ENCODE data around the gene CHST14.
"Not testable (repeated sequence)": the region's sequence is repeated elsewhere in the genome, so short reads cannot be mapped to it uniquely, and the experiment has no call there.

The CHST14 gene

GRCh38 chr15:40441565-40442531 is 28.9 kb upstream of the CHST14 start:
- no peak for DNase-seq

- DNase-seq, result no peak
Observed at GRCh38 chr15:40443255-40443654, 27.5 kb upstream of the CHST14 start.

GRCh38 chr15:40443846-40444245 is 26.9 kb upstream of the CHST14 start:
- DNase-seq, result no peak

DNA sequence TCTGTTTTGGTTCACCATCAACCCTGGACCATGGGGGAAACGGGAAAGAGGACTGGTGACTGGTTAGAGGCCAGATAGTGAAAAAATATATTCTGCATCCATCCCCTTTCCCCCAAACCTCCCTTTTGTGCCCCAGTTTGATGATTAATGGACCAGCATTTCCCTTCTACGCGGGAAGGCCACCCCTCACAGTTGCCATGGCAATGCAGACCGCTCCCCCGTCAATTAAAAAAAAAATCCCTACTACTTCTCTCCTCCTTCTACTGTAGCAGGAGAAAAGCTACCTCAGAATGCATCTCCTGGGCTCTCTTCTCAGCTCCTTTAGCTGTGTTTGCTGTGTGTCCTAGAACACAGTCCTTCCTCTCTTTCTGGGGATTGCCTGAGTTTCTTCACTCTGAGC is 26.0 kb upstream of the CHST14 start:
- DNase-seq, result no peak

DNA sequence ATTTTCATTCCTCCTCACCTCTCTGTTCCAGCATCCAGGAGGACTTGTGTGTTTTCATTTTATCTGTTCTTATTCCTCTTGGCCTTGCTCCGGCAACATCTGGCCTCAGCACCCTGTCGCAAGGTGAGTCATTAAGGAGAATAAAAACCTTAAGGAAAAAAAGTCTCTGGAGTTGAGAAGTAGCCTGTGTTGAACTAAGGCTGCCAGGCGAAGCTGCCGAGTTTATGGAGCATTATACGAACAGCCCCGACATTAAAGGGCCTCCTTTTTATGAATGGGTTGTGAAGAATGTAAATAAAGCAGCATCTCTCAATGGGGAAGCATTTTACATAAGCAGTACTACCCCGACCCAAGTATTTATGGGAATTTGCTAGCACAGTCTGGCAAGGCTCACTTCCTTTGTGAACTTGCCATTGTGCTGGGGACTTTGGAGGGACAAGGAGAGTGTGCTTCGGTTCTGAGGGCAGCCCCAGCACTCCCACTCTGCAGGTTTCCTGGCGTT is 25.3 kb upstream of the CHST14 start:
- no peak for DNase-seq

DNA sequence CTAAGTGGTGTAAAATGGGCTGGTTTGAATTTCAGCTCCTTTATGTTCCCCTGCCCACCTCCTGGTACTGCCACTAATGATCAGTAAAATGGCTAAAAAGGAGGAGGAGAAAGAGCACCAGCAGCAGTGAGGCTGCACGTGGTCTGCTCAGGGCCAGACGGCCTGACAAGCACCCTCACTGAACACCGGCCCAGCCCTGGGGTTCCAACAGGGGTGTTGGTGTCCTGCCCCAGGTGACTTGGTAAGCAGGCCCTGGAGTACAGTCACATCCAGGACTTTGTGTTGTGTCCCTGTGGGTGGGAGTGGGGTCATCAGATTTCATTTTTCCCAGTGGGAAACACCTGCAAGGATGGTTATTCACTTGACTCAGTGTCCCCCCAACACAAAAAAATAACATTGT is 24.6 kb upstream of the CHST14 start:
- no peak for DNase-seq

DNA sequence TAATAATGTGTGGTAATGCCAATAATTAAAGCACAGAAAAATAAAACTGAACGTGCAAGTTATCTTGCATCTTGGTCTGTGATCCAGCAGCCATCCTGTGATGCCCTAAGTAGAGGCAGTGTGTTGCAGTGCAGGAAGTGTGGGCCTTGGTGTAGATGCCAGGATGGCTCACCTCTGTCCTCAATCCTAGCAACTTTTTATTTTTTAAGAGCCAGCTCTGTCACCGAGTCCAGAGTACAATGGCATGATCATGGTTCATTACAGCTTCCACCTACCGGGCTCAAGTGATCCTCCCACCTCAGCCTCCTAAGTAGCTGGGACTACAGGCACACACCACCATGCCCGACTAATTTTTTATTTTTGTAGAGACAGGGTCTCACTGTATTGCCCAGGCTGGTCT is 22.4 kb upstream of the CHST14 start:
- DNase-seq, result no peak

DNA sequence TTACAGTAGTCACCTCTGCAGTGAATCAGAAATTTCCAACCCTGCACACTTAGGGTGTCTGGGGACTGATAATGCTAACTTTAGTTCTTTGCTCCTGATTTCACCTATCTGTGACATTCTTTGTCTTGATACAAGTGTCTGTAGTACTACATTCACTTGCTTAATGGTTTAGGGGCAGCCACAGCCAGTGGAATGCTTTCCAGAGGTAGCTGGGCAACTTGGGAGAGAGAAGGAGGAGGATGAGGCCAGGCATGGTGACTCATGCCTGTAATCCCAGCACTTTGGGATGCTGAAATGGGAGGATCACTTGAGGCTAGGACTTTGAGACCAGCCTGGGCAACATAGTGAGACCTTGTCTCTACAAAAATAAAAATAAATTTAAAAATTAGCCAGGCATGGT is 21.5 kb upstream of the CHST14 start:
- DNase-seq, result no peak

- no peak for DNase-seq
Observed at GRCh38 chr15:40450047-40450446, 20.7 kb upstream of the CHST14 start.

GRCh38 chr15:40451527-40452158 is 19.1 kb upstream of the CHST14 start:
- DNase-seq, result no peak

GRCh38 chr15:40452296-40453090 is 18.3 kb upstream of the CHST14 start:
- DNase-seq, result no peak

DNA sequence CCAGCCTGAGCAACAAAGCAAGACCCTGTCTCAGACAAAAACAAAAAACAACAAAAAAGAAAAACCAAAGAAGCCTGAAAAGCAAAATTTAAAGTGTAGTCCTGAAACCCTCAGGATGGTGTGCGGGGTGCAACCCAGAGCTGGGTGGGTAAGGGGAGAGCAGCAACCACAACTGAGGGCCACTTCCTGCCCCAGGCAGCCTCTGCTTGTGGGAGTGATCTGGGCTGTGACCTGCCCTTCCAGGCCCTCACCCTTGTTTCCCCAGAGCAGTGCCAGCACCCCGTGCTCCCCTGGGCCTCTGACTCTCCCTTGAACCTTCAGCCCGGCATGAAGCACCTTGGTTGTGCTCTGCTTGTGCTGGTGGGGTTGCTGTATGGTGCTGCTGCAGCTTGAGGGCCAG is 16.8 kb upstream of the CHST14 start:
- not testable (repeated sequence) for DNase-seq

GRCh38 chr15:40454904-40455391 is 15.8 kb upstream of the CHST14 start:
- no peak for DNase-seq

DNA sequence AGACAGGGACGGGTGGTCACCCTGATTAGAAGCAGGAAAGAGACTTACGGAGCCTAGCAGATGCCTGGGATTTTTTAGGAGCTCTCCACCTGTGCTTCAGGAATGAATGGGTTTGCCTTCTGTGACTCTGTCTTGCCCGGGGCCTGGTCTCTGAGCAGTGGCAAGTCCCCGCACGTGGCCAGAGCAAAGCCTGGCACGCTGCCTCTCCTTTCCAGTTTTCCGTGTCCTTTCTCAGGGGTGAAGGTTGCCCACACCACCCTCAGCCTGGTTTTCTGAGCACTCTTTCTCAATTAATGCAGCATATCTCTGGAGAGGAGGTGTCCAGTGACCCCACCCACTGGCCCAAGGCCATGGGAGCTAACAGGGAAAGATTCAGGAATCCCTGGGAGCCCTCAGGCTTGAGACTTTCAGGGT is 14.5 kb upstream of the CHST14 start:
- DNase-seq, result no peak

DNA sequence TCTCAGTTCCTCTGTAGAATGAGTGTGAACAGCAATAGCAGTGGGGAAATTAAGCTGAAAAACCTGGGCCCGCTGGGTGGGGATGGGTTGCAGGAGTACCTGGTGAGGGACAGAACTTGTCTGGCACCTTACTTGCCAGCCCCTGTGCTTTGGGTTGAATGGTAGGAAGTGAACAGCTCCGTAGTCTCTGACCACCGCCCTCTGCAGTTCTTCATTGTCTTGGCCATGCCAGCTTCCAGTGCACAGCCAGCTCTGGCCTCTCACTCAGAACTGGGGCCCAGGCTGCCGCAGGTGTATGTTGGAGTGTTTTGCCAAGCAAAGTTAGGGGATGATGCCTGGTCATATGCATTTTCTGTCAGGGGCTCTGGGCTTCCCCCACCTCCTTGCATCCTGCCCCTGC is 14.0 kb upstream of the CHST14 start:
- DNase-seq, result no peak

GRCh38 chr15:40458495-40459371 is 12.1 kb upstream of the CHST14 start:
- no peak for DNase-seq

GRCh38 chr15:40459391-40460015 is 11.3 kb upstream of the CHST14 start:
- DNase-seq, result no peak

DNA sequence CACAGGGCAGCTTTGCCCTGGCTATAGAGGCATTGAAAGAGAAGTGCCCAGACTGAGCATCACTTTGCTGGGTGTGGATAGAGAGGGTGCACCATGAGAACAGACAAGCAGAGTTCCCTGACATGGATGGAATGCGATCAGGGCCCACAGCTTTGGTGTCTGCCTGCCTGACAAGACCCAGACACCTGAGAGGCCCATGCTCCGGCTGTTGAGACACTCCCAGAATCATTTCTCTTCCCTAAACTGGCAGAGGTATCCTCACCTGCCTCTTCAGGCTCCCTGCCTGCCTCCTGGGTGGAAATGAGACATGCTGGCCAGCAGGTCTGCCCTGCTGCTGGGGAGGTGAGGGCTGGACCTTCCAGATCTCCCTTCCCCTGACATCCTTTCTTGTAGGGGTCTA is 10.4 kb upstream of the CHST14 start:
- DNase-seq, result no peak

GRCh38 chr15:40461958-40462357 is 8.8 kb upstream of the CHST14 start:
- DNase-seq, result no peak

DNA sequence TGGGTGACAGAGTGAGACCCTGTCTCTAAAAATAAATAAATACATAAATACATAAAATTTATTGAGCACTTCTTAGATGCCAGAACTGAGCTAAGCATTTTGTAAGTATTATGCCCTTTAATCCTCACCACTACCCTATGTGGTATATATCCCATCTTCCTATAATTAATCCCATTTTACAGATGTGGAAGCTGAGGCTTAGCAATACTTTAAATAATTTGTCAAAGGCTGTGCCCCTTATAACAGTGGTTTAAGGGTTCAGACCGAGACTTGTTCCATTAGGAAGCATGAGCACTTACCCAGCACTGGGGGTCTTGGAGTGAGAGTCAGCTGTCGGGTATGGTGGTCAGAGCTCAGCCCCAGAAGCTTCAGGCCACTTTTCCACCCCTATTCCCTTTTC is 7.5 kb upstream of the CHST14 start:
- DNase-seq, result no peak

- no peak for DNase-seq
Observed at GRCh38 chr15:40463886-40464545, 6.8 kb upstream of the CHST14 start.

Data from T1000 (cell line).